ENCODE measurements around the gene AMY2A.

DNA sequence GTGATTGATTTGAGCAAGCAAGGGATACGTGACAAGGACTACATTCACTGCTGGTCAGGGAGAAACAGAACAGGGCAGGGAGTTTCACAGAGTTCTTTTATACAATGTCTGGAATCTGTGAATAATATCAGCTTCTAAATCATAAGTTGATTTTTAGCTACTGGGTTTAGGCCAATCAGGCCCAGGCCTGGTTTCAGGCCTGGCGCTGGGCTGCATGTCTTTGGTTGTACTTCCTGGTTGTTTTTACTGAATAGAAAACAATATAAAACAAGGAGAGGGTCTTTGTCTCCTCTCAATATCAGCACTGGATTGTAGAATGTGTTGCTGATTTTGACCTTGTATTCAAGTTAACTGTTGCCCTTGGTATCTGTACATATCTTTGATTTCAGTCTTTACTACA lies 865 bp upstream of the AMY2A start:
- TF ChIP-seq YY1 (IDR thresholded peaks at IDR 0.05; ENCODE audit: insufficient read depth, insufficient read length) = no peak
- no peak for TF ChIP-seq SUZ12 (IDR thresholded peaks at IDR 0.05; ENCODE audit: extremely low read depth, insufficient read depth, insufficient read length)

All from NT2/D1 (cell line).